DND-41 (cell line): ENCODE measurements around the gene SCTR.

Source experiments
- EZH2 ChIP-seq: IDR thresholded peaks from 3 replicates; pipeline ENCODE4 v1.6.1; 2012; ENCODE audit warnings: borderline replicate concordance, low read depth, mild to moderate bottlenecking, moderate library complexity, low read length, inconsistent platforms; ENCODE audit not compliant: severe bottlenecking
- TF ChIP-seq, protein P1 (sequence below): IDR thresholded peaks from 2 replicates; pipeline ENCODE4 v1.5.1; 2012; ENCODE audit warnings: borderline replicate concordance, low read length, moderate library complexity, mild to moderate bottlenecking; ENCODE audit not compliant: poor library complexity, severe bottlenecking; ENCODE audit errors: extremely low read depth

DNA sequence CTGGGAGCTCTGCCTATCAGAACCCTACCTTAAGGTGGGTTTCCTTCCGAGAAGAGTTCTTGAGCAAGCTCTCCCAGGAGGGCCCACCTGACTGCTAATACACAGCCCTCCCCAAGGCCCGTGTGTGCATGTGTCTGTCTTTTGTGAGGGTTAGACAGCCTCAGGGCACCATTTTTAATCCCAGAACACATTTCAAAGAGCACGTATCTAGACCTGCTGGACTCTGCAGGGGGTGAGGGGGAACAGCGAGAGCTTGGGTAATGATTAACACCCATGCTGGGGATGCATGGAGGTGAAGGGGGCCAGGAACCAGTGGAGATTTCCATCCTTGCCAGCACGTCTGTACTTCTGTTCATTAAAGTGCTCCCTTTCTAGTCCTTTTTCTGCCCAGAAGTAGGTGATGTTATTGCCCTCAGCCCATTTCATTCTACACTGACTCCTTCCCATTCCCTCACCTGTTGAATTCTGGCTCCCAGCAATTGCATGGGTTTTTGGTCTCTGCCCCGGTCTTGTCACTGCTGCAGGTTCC lies 86.1 kb downstream of the SCTR start:
- no peak for TF ChIP-seq EZH2
- TF ChIP-seq, protein P1, sequence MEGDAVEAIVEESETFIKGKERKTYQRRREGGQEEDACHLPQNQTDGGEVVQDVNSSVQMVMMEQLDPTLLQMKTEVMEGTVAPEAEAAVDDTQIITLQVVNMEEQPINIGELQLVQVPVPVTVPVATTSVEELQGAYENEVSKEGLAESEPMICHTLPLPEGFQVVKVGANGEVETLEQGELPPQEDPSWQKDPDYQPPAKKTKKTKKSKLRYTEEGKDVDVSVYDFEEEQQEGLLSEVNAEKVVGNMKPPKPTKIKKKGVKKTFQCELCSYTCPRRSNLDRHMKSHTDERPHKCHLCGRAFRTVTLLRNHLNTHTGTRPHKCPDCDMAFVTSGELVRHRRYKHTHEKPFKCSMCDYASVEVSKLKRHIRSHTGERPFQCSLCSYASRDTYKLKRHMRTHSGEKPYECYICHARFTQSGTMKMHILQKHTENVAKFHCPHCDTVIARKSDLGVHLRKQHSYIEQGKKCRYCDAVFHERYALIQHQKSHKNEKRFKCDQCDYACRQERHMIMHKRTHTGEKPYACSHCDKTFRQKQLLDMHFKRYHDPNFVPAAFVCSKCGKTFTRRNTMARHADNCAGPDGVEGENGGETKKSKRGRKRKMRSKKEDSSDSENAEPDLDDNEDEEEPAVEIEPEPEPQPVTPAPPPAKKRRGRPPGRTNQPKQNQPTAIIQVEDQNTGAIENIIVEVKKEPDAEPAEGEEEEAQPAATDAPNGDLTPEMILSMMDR, result no peak
